ENCODE results near the gene RUBCN.
A peak's percentile ranks its signal among the peaks of the same experiment; 100 is the strongest.
"Not testable (repeated sequence)": the region's sequence is repeated elsewhere in the genome, so short reads cannot be mapped to it uniquely, and the experiment has no call there.

RUBCN gene

GRCh38 chr3:197654998-197655330 is 81.7 kb downstream of the RUBCN start:
- not testable (repeated sequence) for DNase-seq

DNA sequence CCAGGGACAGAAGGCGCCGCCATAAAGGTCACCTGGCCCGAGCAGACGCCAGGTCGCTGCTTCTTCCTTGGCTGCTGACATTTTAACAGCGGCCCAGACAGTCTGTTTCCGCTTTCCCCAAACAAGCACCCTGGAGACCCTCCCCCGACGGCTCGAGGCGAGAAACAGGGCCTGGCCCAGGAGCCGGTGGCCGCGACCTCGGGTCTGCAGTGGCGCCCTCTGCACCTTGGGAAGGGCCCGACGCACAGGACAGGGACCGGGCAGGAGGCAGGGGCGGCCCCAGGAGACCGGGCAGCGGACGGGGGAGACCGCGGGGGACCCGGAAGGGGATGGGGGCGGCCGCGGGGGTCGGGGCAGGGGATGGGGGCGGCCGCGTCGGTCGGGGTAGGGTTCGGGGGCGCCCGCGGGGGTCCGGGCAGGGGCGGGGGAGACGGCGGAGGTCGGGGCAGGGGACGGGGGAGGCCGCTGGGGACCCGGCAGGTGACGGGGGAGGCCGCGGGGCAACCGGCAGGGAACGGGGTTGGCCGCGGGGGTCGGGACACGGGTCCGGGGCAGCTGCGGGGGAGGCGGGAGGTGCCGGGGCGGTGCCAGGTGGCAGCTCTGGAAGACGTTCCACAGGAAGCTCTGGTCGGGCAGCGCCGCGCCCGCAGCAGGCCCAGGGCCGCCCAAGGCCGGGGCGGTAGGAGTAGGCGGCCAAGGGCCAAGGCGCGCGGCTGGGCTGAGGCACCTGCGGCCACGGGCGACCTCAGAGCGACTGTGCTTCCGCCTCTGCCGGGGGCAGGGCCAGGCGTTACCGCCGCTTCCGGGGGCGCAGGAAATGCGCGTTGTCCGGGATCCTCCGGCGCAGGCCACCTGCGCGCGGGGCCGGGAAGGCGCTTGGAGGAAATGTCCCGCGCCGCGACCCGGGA is 82.4 kb downstream of the RUBCN start:
- peak in 1 of 2 donors; percentile 38 for DNase-seq

DNA sequence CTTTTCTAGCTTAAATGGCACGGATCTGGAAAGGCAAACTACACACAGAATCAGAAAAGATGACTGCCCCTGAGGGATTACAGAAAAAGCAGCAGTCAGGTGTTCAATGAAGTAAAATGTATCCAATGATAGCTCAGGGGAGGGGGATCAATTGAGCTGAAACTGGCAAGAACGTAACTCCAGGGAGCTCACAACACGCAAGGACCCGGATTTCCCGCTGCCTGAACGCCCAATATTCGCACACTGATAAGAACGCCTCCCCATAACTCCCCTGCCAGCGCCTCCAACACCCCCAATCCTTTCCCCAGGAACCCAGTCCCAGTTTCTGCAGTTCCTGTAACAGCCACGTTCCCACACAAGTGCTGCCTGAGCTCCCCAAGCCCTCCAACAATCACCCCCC is 83.8 kb downstream of the RUBCN start:
- not testable (repeated sequence) for DNase-seq

DNA sequence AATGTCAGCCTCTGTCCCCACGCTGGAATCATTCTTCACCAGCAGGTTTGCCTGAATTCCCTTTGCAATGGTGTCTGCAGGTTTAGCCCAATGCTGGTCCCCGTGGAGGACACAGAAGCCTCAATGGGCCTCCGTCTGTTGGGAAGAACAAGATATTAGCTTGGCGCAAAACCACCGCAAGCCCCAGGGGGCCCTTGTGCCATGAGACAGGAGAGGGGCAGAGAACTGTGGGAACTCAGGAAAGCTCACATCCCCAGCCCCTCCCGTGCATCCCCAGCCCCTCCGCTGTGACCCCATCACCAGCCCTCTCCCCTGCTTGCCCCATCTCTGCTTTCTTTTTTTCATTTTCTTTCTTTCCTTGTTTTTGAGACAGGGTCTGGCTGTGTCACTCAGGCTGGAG is 89.1 kb downstream of the RUBCN start:
- not testable (repeated sequence) for DNase-seq

- not testable (repeated sequence) for DNase-seq
Measured at GRCh38 chr3:197647191-197647590, 89.5 kb downstream of the RUBCN start.

- DNase-seq: not testable (repeated sequence)
Measured at GRCh38 chr3:197646294-197646693, 90.4 kb downstream of the RUBCN start.

- not testable (repeated sequence) for DNase-seq
Measured at GRCh38 chr3:197637556-197637955, 99.1 kb downstream of the RUBCN start.

DNA sequence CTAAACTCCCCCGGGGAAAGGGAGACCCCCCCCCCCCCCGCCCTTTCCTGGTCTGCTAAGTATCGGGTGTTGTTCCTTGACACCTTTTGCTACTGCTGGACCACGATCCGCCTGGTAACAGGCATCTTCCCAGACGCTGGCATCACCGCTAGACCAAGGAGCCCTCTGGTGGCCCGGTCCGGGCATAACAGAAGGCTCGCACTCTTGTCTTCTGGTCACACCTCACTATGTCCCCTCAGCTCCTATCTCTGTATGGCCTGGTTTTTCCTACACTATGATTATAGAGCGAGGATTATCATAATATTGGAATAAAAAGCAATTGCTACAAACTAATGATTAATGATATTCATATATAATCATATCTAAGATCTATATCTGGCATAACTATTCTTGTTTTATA is 104.7 kb downstream of the RUBCN start:
- DNase-seq: not testable (repeated sequence)

GRCh38 chr3:197630766-197631165 is 105.9 kb downstream of the RUBCN start:
- not testable (repeated sequence) for DNase-seq

DNA sequence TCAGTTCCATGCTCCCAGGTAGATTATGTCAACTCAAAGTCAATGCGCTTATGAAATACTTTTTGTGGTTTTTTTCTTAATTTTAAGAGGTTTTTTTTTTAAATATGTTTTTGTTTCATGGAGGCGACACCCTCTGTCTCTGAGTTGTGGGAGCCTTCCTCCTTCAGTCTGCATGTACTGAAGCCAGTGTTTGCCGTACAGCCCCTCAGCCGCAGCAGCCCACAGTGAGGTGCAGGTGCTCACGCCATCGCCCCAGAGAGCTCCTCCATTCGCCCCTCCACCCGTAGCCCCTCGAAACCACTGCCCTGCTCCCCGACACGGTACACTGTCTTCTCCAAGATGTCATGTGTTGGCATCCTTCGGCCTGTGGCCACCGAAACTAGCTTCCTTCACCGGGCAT is 107.4 kb downstream of the RUBCN start:
- not testable (repeated sequence) for DNase-seq

DNA sequence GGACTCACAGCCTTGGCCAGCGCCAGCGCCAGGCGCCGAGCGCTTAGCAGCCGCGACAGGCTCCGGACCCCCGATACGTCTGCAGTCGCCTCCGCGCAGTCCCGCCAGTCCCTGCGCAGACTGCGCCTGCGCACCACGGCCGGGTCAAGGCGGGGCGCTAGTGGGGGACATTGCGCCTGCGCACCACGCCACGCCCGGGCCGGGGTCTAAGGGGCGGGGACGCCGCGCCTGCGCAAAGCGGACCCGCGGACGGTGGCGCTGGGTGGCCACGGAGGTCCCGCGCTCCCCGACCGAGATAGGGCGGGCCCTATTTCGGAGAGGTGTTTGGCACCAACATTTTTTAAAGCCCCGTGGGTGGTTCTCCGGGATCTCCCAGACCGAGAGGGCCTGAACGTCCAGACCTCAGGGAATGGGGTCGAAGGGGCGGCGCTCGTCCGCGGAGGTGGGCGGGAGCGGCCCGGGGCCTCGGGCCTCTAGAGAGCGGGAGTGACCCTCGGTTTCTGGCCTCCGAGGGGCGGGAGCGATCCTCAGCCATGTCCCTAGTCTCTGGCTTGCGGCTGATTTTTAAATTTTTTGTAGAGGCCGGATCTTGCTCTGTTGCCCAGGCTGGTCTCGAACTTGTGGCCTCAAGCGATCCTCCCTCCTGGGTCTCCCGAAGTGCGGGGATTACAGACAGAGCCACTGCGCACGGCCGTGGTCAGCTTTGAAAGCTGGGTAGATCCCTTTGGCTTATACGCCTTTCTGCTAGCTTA is 108.8 kb downstream of the RUBCN start:
- DNase-seq: peak; percentile 85 to 86

GRCh38 chr3:197627158-197627771 is 109.4 kb downstream of the RUBCN start:
- not testable (repeated sequence) for DNase-seq

DNA sequence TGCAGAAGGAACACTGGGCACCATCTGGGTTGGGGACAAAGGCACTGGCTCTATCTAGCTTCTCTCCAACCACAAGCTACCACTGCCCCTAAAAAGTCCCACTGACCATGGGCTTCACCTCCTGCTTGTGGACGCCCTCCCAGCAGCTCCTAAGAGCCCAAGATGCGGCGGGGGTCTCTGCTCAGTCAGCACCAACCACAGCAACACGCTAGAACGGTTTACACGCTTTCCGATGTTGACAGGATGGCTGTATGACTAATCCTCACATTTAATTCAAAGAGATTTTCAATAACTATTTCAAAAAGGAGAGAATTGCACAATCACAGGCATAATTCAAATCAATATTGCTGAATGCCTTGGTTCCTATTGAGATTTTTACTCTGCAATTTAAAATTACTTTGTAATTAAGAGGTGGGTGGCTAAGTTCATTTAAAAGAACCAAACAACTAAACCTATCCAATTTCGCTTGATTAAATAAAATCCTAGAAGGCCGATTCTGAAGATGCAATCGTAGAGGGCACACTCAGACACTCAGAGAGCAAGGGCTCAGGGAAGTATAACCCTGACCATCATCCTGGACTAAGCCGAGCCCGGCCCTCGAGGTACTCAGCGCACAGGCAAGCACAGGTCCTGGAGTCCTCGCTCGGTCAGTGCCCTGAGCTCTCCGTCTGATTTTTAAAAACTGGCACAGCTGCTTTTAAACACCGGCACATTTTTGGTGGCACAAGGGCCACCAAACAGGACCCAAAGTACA is 110.1 kb downstream of the RUBCN start:
- not testable (repeated sequence) for DNase-seq

GRCh38 chr3:197621478-197621877 is 115.2 kb downstream of the RUBCN start:
- not testable (repeated sequence) for DNase-seq
